ENCODE data around the gene KDM4F. TPM values are rescaled to one million over a fixed set of nuclear protein-coding genes. Genes with fewer than 3 reads are reported as not detected.

KDM4F gene
- polyA plus RNA-seq, 1 donor from 2014 or later, result not detected

GRCh38 chr11:95092549-95093324 lies 43.5 kb downstream of the KDM4F start:
- Histone ChIP-seq H2AFZ (ENCODE audit: low read depth, low read length) (no peak overlapping the region), H3K27ac (ENCODE audit: low read length) (no peak overlapping the region), H3K4me2 (ENCODE audit: low read length) (no peak overlapping the region)

GRCh38 chr11:95093548-95093947 lies 44.3 kb downstream of the KDM4F start:
- peaks cover 9% of the 10 kb centered on the region for H3F3A ChIP-seq (ENCODE audit: insufficient read depth, low read length, poor library complexity, severe bottlenecking)
- H3K9me3 ChIP-seq (ENCODE audit: low read length), result no peaks in the 10 kb centered on the region
- no peaks in the 10 kb centered on the region for H3K79me2 ChIP-seq (replicated peaks; ENCODE audit: insufficient read depth, low read length)
- no peak overlapping the region for H3K9ac ChIP-seq (ENCODE audit: low read length)
- no peak overlapping the region for H3K4me3 ChIP-seq (ENCODE audit: low read length)
- no peaks in the 10 kb centered on the region for H4K20me1 ChIP-seq (ENCODE audit: insufficient read depth)
- no peaks in the 10 kb centered on the region for H3K36me3 ChIP-seq (ENCODE audit: insufficient read depth, low read length)
- no peak overlapping the region for H3K27ac ChIP-seq (ENCODE audit: low read length)
- H3K27me3 ChIP-seq (ENCODE audit: insufficient read depth, low read depth, low read length), result no peaks in the 10 kb centered on the region
- TF ChIP-seq RAD21 (conservative IDR thresholded peaks at IDR 0.05) (no peak), POLR2AphosphoS5 (IDR thresholded peaks at IDR 0.05) (no peak), TAF1 (IDR thresholded peaks at IDR 0.05; ENCODE audit: low read depth) (no peak), CTCF (IDR thresholded peaks at IDR 0.05; ENCODE audit: poor library complexity, severe bottlenecking) (no peak), MXI1 (conservative IDR thresholded peaks at IDR 0.05; ENCODE audit: poor library complexity, severe bottlenecking) (no peak), EZH2 (IDR thresholded peaks at IDR 0.05; ENCODE audit: borderline replicate concordance, insufficient read depth, low read length, poor library complexity, severe bottlenecking) (no peak), EP300 (conservative IDR thresholded peaks at IDR 0.05; ENCODE audit: poor library complexity, severe bottlenecking) (no peak), SMC3 (conservative IDR thresholded peaks at IDR 0.05; ENCODE audit: poor library complexity) (no peak)
- TF ChIP-seq, protein P1, sequence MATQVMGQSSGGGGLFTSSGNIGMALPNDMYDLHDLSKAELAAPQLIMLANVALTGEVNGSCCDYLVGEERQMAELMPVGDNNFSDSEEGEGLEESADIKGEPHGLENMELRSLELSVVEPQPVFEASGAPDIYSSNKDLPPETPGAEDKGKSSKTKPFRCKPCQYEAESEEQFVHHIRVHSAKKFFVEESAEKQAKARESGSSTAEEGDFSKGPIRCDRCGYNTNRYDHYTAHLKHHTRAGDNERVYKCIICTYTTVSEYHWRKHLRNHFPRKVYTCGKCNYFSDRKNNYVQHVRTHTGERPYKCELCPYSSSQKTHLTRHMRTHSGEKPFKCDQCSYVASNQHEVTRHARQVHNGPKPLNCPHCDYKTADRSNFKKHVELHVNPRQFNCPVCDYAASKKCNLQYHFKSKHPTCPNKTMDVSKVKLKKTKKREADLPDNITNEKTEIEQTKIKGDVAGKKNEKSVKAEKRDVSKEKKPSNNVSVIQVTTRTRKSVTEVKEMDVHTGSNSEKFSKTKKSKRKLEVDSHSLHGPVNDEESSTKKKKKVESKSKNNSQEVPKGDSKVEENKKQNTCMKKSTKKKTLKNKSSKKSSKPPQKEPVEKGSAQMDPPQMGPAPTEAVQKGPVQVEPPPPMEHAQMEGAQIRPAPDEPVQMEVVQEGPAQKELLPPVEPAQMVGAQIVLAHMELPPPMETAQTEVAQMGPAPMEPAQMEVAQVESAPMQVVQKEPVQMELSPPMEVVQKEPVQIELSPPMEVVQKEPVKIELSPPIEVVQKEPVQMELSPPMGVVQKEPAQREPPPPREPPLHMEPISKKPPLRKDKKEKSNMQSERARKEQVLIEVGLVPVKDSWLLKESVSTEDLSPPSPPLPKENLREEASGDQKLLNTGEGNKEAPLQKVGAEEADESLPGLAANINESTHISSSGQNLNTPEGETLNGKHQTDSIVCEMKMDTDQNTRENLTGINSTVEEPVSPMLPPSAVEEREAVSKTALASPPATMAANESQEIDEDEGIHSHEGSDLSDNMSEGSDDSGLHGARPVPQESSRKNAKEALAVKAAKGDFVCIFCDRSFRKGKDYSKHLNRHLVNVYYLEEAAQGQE (IDR thresholded peaks at IDR 0.05; ENCODE audit: borderline replicate concordance), result no peak
- H2AFZ ChIP-seq (ENCODE audit: low read depth, low read length), result no peak overlapping the region
- no peak overlapping the region for H3K4me2 ChIP-seq (ENCODE audit: low read length)
- no peaks in the 10 kb centered on the region for H3K9me2 ChIP-seq (ENCODE audit: insufficient read depth, low read length)

More at GRCh38 chr11:95092549-95093324, 43.5 kb downstream of the KDM4F start:
- H3K4me3 ChIP-seq (ENCODE audit: low read length), result no peak overlapping the region
- H3K9me2 ChIP-seq (ENCODE audit: insufficient read depth, low read length), result no peaks in the 10 kb centered on the region
- no peaks in the 10 kb centered on the region for H3K9me3 ChIP-seq (ENCODE audit: low read length)
- no peaks in the 10 kb centered on the region for H3K79me2 ChIP-seq (replicated peaks; ENCODE audit: insufficient read depth, low read length)
- TF ChIP-seq, protein P1 (IDR thresholded peaks at IDR 0.05; ENCODE audit: borderline replicate concordance), result no peak
- TF ChIP-seq CTCF (IDR thresholded peaks at IDR 0.05; ENCODE audit: poor library complexity, severe bottlenecking), result peak; percentile 22
- no peaks in the 10 kb centered on the region for H3K27me3 ChIP-seq (ENCODE audit: insufficient read depth, low read depth, low read length)
- H4K20me1 ChIP-seq (ENCODE audit: insufficient read depth), result no peaks in the 10 kb centered on the region
- H3K36me3 ChIP-seq (ENCODE audit: insufficient read depth, low read length), result no peaks in the 10 kb centered on the region
- H3K9ac ChIP-seq (ENCODE audit: low read length), result no peak overlapping the region
- H3F3A ChIP-seq (ENCODE audit: insufficient read depth, low read length, poor library complexity, severe bottlenecking), result peaks cover 9% of the 10 kb centered on the region

All from neural cell (in vitro differentiated cells).